ENCODE data around the gene COG7.

Gene COG7

GRCh38 chr16:23452572-23453337, at the start of gene COG7:
COG7 (minus strand) TSS chr16:23453189; CDS start chr16:23452994, 195 bp downstream.
- DNase-seq (ENCODE audit: low spot score), result peak; percentile 89

- DNase-seq (ENCODE audit: low spot score), result no peak
Observed at GRCh38 chr16:23502466-23502865, 49.5 kb upstream of the COG7 start.

GRCh38 chr16:23501291-23501690, 48.3 kb upstream of the COG7 start:
- DNase-seq (ENCODE audit: low spot score), result no peak

- DNase-seq (ENCODE audit: low spot score), result no peak
Observed at GRCh38 chr16:23500862-23501225, 47.9 kb upstream of the COG7 start.

GRCh38 chr16:23500212-23500861, 47.3 kb upstream of the COG7 start:
- DNase-seq (ENCODE audit: low spot score), result no peak

- no peak for DNase-seq (ENCODE audit: low spot score)
Observed at GRCh38 chr16:23499801-23500200, 46.8 kb upstream of the COG7 start.

GRCh38 chr16:23498863-23499262, 45.9 kb upstream of the COG7 start:
- no peak for DNase-seq (ENCODE audit: low spot score)

- no peak for DNase-seq (ENCODE audit: low spot score)
Observed at GRCh38 chr16:23497543-23497868, 44.5 kb upstream of the COG7 start.

- no peak for DNase-seq (ENCODE audit: low spot score)
Observed at GRCh38 chr16:23496821-23497542, 44.0 kb upstream of the COG7 start.

- no peak for DNase-seq (ENCODE audit: low spot score)
Observed at GRCh38 chr16:23495671-23496070, 42.7 kb upstream of the COG7 start.

- no peak for DNase-seq (ENCODE audit: low spot score)
Observed at GRCh38 chr16:23494188-23494587, 41.2 kb upstream of the COG7 start.

GRCh38 chr16:23491490-23492391, 38.8 kb upstream of the COG7 start:
- no peak for DNase-seq (ENCODE audit: low spot score)

- DNase-seq (ENCODE audit: low spot score), result no peak
Observed at GRCh38 chr16:23486480-23486879, 33.5 kb upstream of the COG7 start.

GRCh38 chr16:23485841-23486240, 32.9 kb upstream of the COG7 start:
- no peak for DNase-seq (ENCODE audit: low spot score)

GRCh38 chr16:23485257-23485614, 32.2 kb upstream of the COG7 start:
- no peak for DNase-seq (ENCODE audit: low spot score)

GRCh38 chr16:23484510-23485256, 31.7 kb upstream of the COG7 start:
- no peak for DNase-seq (ENCODE audit: low spot score)

- peak; percentile 9 for DNase-seq (ENCODE audit: low spot score)
Observed at GRCh38 chr16:23483492-23483891, 30.5 kb upstream of the COG7 start.

GRCh38 chr16:23482778-23483177, 29.8 kb upstream of the COG7 start:
- DNase-seq (ENCODE audit: low spot score), result peak; percentile 67

GRCh38 chr16:23480257-23480656, 27.3 kb upstream of the COG7 start:
- DNase-seq (ENCODE audit: low spot score), result no peak

- no peak for DNase-seq (ENCODE audit: low spot score)
Observed at GRCh38 chr16:23479138-23479537, 26.1 kb upstream of the COG7 start.

- no peak for DNase-seq (ENCODE audit: low spot score)
Observed at GRCh38 chr16:23478566-23478965, 25.6 kb upstream of the COG7 start.

- DNase-seq (ENCODE audit: low spot score), result no peak
Observed at GRCh38 chr16:23476289-23476688, 23.3 kb upstream of the COG7 start.
